ENCODE results near the gene CENPVL2.
"Not testable (repeated sequence)": the region's sequence is repeated elsewhere in the genome, so short reads cannot be mapped to it uniquely, and the experiment has no call there.

DNA sequence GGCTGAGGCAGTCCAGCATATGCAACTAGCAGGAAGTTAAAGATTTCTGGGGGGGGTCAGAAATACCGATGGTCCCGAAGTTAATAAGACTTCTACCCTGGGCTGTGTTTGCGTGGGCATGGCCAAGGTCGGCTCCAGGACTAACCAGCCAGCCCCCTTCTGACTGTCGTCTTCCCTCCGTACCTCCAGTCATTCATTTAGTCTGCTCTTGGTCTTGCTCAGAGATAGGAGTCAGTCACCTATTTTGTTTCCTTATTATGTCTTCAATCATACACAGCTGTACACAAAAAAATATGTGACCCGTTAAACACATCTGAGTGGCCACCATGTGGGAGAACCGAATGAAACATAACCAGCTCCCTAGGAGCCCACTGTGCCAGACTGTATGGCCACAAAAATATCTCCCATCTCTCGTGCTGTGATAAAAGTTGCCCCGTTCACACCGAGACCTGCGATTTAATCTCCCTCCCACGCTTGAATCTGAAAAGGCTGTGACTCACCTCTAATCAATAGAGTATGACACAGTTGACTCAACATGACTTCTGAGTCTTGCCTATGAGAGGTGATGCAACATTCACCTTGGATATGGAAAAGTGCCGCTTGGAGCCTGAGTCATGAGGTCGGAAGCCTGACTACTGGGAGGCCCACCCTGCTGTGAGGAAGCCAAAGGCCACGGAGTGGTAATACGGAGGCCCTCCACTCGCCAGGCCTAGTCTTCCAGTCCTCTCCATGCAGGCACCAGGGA is 2.8 kb downstream of the CENPVL2 start:
- not testable (repeated sequence) for TF ChIP-seq POLR2A, CTCF (IDR thresholded peaks at IDR 0.05)

Data from tibial nerve (tissue), 3 donors.